ENCODE measurements around the gene TBRG4.
A peak's percentile ranks its signal among the peaks of the same experiment; 100 is the strongest.

The TBRG4 gene

DNA sequence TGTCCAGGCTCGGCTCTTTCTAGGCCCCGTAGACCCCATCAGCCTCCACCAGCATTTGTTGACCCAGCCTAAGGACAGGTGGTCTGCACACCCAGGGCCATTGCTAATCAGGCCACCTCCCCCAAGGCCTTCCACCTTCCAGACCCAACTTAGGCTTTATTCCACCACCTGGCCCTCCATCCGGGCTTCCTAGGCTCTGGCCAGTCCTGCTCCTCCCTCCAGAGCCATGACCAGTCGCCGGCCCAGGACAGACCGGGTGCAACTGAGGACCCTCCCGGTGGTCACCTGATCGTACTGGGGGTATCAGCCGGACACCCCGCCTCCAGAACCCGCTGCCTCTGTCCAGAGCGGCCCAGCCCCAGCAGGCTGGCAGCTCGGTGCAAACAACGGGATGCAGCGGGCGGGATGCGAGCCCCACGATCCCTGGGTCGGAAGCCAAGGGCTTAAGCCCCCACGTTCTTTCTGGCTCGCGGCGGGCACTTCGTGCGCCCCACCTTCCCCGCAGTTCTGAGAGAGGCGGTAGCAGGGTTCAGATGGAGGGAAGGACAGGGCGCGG lies 23.3 kb downstream of the TBRG4 start:
- no peak for DNase-seq

DNA sequence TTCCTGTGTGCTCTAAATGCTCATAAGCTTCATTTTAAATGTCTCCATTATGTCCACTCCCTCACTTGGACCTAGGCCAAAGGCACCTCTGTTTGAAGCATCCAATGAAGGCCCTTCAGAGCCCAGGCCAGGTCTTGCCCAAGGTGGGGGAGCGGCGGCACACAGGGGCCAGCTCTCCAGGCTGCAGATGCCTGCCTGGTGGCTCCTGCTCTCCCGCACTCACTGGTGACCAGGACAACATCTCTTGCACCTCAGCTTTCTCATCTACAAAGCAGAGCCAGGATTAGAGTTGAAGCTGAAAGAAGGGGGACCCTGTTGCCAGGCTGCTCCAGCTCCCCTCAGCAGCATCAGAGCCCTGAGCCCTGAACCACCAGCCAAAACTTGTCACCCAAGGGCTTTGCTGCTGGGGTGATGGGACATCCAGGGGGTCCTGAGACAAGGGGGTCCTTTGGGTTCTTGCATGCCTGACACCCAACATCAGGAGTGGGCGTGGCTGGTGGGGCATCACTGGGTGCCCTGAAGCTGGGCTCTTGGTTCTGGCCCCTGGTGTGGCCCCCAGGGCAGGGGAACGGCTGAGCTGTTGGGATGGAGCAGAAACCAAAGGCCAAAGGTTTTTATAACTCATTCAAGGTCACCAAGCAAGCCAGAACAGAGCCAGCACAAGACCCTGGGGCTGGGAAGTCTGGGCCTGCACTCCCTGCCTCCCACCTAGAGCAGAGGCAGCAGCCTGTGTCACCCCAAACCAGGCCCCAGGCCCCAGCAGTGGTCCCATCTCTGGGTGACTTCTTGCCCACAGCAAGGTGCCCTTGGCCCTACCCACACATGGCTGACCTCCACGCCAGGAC lies 24.0 kb downstream of the TBRG4 start:
- no peak for DNase-seq

DNA sequence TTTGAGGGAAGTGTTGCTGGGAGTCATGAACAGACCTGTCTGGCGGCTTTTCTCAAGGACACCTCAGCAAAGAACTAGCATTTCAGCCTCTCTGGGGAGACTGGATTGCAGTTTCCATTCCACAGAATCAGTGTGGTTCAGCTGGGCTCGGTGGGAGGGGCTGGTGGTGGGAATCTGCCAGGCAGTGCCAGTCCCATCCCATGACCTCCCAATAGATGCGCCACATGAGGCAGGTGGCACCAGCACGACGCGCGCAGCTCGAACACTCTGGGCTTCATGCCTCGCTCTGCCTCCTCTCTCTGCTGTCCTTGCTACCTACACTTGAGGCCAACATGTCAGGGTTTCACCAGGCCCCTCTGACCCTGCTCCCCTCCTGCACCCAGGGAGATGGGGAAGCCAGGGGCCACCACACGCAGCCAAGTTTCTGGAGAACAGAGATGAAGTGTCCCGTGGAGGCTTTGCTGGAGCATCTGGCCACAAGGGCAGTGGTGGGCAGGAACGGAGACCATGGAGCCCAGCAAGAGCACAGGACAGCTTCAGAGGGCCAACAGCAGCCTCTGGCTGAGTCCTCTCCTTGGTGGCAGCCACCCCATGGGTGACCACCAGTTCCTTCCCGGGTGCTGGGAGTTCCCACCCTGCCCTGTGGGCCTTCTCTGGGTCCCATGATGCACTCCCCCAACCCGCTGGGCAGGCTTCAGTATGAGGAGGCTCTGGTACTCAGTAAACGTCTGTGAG lies 25.0 kb downstream of the TBRG4 start:
- no peak for DNase-seq

DNA sequence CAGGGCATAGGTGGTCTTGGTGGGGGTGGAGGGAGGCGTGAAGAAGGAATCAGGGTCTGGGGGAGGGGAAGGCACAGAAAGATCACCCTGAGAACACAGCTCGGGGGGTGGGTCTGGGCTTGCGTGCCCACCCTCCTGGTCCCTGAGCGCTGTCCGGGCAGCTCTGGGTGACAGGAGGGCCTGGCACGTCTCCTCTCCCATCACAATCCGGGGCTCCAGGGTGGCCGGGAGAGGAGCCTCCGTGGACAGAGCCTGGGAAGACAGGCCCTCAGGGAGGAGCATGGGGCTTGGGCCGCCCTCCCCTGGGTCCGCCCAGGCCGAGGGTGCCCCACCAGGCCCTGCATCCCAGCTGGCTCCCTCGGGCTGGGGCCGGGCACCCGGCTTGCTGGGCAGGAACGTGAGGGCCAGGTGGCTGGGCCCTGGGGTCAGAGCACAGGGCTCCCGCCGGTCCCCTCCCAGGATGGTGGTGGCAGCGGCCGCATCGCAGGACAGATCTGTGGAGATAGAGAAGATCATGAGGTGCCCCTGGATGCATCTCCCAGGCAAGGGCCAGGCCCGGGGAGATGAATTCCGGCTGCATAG lies 25.8 kb downstream of the TBRG4 start:
- no peak for DNase-seq

DNA sequence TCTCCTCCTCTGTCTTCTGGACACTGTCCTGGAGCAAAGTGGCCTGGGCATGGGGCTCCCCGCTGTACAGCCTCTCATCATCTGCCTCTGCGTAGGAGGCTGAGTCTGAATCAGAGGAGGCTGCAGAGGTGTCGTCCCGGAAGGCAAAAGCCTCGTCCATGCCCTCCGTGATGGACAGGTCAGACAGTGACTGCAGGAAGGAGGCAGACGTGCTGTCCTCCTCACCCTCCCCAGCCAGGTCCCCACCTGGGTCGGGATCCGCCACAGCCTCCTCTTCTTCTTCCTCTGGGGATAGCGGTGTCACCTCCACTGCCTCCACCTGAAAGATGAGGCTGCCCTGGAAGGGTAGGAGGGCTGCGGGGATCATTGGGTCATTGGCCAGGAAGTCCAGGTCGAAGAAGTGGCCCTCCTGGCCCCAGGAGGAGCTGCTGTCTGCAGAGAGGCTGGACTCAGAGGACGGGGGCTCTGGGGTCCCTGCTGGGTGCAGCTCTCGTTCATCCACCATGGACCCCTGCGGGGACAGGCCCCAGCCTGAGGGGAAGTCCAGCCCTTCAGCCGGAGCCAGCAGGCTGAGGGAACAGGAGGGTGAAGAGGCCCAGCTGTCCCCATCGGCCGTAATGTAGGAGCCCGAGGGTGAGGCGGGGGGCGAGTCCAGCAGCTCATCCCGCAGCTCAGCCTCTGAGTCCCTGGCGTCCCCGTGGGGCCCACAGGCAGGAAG lies 26.4 kb downstream of the TBRG4 start:
- no peak for DNase-seq

DNA sequence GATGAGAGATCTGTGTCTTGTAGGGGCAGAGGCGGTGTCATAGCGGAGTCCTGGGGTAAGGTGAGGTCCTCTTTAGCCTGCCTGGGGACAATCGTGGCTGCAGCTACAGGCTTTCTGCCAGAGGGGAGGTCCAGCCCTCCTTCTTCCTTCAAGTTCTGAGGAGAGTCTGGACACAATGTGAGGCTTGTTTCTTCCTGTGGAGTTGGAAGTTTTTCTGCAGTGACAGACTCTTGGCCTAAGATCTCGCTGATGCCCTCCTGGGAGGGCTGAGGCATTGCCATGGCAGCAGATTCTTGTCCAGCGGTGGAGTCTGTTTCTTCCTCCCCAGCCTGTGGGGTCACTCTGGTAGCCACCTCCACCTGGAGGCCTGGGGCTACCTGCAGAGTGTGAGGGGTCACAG lies 27.2 kb downstream of the TBRG4 start:
- no peak for DNase-seq

DNA sequence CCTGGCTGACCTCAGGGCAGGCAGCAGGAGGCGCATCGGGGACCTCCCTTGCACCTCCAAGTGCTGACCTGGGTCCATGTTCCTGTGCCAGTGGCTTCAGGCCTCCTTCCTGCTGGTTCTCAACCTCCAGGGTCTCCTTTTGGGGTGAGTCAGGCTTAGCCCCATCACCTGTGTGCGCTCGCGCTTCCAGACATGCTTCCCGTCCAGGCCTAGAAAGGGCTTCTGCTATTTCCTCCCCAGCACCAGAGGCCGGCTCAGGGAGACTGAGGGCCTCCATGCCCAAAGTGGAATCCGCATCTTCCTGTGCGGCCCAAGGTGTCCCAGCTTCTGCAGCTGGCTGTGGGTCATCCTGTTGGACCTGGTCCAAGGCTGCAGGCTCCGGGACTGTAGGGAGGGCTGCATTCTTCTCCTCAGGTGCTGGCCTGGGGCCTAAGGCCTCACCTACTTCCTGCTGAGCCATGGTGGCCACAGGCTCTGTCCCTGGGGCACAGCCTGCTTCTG lies 28.6 kb downstream of the TBRG4 start:
- no peak for DNase-seq

DNA sequence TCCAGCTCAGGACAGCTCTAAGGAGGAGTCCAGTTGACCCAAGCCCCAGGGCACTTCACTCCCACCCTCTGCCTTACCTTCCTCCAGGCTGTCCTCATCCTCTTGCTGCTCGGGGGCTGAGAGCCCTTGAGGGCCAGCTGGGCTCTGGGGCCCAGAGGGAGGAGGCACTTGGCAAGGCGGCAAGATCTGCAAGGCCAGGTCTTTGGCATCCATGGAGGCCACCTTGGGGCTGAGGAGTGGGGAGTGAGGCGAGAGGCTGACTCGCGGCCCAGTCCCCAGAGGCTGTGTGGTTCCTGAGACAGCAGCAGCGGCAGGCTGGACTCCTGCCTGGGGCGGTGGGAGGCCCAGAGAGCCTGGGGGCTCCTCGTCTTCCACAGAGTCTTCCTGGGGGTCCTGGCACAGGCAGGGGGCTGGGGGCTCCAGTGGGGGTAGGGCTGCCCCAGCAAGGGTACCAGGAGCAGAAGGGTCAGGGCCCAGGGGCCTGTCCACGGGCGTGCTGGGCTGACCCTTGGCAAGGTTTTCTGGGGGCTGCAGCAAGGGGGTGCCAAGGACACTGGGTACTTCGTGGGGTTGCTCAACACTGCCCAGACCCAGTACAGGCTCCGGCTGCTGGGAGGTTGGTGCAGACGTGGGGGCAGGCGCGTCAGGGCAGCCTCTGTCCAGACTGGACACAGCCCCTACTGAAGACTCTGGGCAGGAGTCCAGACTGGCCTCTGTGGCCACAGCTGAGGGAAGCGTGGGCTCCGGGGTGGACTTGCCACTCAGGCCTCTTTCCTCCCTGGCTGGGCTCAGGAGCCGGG lies 29.3 kb downstream of the TBRG4 start:
- no peak for DNase-seq

DNA sequence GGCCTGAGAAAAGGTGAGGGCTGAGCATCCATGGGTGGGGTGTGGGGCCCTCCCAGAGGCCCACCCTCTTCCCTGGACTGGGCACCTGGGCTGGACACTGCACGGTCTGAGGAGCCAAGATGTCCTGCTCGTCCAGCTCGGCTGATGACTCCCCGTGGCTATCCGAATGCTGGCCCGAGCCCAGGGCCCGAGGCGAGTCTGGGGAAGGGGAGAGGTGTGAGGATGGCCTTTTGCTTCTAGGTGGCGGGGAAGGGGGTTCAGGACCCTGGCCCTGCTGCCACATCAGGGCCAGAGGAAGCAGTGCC lies 29.9 kb downstream of the TBRG4 start:
- no peak for DNase-seq

DNA sequence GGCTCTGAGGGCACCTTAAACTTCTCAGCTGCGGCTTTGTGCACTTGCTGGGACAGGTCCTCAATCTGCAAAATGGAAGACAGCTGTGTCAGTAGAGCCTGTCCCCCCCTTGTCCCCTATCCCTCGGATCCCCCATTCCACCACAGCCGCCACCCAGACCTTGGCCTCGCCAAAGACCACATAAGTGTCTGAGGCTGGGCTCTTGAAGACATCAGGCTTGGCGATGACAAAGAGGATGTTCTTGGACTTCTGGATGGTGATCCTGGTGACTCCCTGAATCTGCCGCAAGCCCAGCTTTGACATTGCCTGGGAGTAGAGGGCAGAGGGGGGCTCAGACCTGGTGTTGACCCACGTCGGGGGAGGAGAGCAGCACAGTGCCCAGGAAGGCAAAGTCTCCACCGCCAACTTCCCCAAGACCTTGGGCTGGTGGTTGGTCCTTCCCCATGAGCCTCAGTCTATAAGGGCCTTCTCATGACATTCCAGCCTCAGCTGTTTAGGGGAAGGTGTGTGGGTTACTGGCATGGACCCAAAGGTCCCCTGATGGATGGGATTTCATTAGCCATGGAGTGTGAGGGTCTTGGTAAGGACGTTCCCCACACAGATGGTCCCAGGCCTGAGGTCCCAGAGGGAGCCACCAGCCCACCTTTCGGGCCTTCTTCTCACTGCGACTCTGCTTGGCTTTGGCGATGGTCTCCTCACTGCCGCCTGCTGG lies 30.4 kb downstream of the TBRG4 start:
- DNase-seq = no peak

DNA sequence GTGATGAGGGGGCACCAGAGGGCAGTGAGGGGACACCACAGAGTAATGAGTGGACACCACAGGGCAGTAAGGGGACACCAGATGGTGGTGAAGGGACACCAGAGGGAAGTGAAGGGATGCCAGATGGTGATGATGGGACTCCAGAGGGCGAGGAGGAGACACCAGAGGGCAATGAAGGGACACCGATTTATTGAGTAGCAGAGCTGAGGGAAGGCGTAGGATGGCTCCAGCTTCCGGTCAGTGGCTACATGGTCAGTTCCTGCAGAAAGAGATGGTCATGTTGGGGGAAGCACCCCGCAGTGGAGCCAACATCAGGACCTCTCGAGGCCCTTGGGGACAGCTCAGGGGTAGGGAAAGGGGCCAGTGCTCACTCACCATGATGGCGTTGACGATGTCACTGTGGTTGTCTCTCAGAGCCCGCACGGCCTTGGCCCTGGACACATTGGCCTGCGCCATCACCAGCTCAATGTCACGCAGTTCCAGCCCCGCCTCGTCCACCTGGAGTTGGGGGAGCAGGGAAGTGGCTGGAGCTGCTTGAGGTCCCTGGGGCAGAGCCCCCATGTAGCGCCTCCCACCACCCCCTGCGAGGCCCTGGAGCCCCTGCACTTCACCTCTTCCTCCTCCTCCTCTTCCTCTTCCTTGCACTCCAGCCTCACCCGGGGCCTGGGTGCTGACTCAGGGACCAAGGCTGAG lies 31.1 kb downstream of the TBRG4 start:
- peak; percentile 12 for DNase-seq

DNA sequence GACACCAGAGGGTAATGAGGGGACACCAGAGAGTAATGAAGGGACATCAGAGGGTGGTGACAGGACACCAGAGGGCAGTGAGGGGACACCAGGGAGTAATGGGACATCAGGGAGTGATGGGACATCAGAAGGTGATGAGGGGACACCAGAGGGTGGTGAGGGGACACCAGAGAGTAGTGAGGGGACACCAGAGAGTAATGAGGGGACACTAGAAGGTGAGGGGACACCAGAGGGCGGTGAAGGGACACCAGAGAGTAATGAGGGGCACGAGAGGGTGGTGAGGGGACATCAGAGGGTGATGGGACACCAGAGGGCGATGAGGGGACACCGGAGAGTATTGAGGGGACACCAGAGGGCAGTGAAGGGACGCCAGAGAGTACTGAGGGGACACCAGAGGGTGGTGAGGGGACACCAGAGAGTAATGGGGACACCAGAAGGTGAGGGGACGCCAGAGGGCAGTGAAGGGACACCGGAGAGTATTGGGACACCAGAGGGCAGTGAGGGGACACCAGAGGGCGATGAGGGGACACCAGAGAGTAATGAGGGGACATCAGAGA lies 33.3 kb downstream of the TBRG4 start:
- peak; percentile 13 for DNase-seq

DNA sequence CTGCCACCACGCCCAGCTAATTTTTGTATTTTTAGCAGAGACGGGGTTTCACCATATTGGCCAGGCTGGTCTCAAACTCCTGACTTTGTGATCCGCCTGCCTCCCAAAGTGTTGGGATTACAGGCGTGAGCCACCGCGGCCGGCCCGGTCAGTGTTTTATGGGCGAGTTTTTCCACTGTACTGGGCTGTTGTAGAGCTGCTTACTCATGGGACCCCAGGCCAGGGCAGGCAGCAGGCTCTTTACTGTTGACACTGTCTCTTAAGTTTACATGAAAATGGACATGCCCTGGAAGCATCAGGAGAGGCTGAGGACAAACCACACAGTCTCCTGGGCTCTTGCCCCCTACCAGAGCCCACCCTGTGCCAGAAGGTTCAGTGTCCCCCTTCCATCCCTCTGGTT lies 33.9 kb downstream of the TBRG4 start:
- DNase-seq = no peak

DNA sequence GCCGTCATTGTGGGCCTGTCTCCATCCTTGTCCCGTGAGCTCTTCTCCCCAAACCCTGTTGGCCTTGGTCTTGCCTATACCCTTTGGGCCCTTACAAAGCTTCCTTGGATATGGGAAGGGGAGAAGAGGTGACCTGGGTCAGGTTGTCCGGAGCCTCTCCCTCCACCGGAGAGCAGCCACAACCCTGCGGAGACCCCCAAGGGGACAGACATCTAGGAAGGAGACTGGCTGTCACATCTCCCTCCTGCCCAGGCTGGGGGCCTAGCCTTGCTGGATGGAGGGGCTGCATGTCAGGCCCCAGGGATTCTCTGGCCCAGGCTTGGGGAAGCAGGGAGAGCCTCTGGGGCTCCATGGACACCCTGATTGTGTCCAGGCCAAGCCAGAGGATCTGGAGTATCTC lies 34.6 kb downstream of the TBRG4 start:
- DNase-seq = no peak

DNA sequence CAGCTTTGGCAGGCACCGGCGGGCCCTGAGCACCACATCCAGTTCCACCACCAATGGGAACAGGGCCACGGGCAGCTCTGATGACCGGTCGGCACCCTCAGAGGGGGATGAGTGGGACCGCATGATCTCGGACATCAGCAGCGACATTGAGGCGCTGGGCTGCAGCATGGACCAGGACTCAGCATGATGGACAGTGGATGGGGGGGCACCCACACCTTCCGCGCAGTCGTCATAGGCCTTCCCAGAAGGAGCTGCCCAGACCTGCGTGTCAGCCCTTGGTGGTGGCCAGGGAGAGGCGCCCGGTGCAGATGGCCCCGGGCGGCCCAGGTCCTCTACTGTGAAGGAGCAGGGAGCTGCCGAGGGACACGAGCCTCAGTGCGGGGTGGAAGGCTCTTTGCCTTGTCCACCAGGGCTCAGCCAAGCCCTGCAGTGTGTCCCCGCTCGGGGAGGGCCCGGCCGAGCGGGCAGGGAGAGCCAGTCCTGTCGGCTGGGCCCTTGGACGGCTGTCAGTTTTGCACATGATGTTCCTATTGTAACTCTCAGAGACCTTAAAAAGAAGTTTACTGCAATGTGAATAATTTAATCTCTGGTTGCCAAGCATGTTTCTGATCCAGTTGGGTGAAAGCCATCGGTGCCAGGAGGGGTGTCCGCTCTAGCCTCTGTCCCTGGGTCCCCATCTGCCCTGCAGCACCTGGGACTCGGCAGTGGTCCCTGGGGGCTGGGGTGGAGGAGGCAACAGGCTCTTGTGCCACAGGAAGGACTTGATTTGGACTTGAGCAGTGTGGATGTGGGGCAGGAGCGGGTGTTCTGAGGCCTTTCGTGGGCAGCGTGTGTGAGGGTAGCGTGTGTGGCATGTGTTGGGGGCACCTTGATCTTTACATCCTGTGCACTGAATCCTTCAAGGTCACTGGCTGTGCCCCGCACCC lies 35.4 kb downstream of the TBRG4 start:
- no peak for DNase-seq

DNA sequence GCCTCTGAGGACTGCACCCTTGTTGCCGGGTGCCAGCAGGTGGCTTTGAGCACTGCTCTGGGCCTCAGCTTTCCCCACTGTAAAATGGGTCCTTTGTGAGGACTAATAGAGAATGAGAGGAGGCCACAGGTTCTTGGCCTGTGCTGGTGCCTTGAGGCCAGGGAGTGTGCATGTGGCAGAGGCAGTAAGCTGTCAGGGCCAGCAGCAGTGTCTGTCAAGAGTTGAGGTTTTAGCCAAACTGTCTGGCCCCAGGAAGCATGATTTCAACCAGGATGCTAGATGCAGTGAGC lies 36.2 kb downstream of the TBRG4 start:
- no peak for DNase-seq

DNA sequence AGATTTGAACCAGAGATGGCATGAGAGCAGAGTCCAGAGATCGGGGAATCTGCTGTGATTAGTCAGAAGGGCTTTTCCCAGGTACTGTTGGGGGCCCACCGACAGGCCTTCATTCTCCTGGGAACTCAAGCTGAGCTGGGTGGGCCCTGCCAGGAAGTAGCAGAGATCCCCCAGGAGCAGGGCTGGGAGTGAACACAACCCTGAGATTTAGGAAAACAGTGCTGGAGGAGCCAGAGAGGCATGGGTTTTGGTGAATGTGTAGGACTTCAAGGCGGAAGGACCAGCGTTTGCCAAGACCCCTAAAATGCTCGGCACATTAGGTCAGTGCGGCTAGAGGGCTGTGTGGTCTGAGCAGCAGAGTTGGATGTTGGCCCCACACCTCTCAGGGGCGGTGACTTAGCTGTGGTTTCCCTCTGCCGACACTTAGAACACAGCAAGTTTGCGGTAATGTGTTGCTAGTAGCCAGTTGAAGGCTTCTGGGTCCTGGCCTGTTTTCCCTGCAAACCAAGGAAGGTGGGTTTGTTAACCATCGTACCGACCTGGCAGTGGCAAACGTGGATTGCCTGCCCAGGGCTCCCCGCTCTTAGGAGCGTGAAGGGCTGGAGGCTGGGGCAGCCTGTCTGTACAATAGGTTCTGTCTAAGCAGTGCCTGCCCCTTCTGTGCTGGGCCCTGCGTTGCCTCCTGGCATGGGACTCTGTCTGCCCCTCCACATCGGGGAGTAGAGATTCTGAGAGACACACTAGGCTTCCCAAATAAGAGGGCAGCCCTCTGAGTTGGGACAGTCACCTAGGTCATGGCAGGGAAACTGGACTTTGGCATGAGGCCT lies 36.8 kb downstream of the TBRG4 start:
- no peak for DNase-seq

DNA sequence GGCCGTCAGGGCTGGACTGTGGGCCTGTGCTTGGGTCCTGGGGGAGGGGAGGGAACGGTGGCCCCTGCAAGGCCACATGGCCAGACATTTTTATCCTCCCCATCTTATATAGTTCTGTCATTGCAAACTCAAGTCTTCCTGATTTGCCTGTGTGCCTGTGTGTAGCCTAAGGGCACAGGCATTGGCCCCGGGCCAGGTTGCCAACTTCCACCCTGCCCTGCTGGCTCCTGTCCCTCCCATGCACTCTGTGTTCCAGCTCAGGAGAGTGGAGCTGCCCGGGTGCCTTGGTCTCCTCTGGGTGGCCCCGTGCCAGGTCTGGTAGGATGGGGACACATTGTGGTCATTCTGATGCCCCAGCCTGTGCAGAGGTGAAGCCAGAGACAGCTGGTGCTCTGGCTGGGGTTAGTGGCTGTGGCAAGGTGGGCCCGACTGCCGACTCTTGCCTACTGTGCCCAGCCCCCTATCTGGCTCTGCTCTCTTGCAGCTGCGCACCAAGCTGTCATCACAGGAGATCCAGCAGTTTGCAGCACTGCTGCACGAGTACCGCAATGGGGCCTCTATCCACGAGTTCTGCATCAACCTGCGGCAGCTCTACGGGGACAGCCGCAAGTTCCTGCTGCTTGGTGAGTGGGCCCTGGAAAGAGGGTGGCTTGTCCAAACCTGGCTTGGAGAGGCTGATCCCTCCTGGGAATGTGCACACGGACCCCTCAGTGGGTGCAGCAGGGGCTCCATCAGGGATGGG lies 37.5 kb downstream of the TBRG4 start:
- no peak for DNase-seq
